ENCODE results near the gene N4BP2L1. TPM values are rescaled to one million over a fixed set of nuclear protein-coding genes. Genes with fewer than 3 reads are reported as not detected.

N4BP2L1 gene
- 10 to 100 TPM; 17.2 to 31.5 (median 21.7) TPM for total RNA-seq

- peak; percentile 85 to 94 (median 88) for DNase-seq
- TF ChIP-seq CTCF (IDR thresholded peaks at IDR 0.05) (no peak), POLR2A (IDR thresholded peaks at IDR 0.05) (peak; percentile 60 to 80)
- H3K4me1 ChIP-seq, result peaks cover 0 to 10% (median 6%) of the 10 kb centered on the region in 4 donors
- H3K27me3 ChIP-seq, result no peaks in the 10 kb centered on the region
- no peaks in the 10 kb centered on the region for H3K9me3 ChIP-seq
- peak within 1 kb of the TSS; percentile 90 to 95 (median 93) for H3K27ac ChIP-seq
- H3K4me3 ChIP-seq, result peak within 1 kb of the TSS; percentile 72 to 98 (median 83)
- H3K36me3 ChIP-seq, result no peaks in the 10 kb centered on the region
Measured at GRCh38 chr13:32427852-32428580, at the start of gene N4BP2L1. N4BP2L1 (minus strand) TSS chr13:32428130; CDS start chr13:32428082, 48 bp downstream.

GRCh38 chr13:32476892-32477291, 49.0 kb upstream of the N4BP2L1 start:
- H3K9me3 ChIP-seq, result no peaks in the 10 kb centered on the region
- H3K4me1 ChIP-seq, result no peaks in the 10 kb centered on the region
- TF ChIP-seq POLR2A (IDR thresholded peaks at IDR 0.05) (no peak), CTCF (IDR thresholded peaks at IDR 0.05) (no peak)
- H3K27me3 ChIP-seq, result no peaks in the 10 kb centered on the region
- H3K36me3 ChIP-seq, result no peaks in the 10 kb centered on the region
- no peak for DNase-seq
- H3K4me3 ChIP-seq, result no peak overlapping the region
- no peak overlapping the region for H3K27ac ChIP-seq

GRCh38 chr13:32476021-32476731, 48.2 kb upstream of the N4BP2L1 start:
- Histone ChIP-seq H3K36me3 (no peaks in the 10 kb centered on the region), H3K27ac (no peak overlapping the region), H3K4me1 (no peaks in the 10 kb centered on the region), H3K4me3 (no peak overlapping the region), H3K9me3 (no peaks in the 10 kb centered on the region), H3K27me3 (no peaks in the 10 kb centered on the region)
- TF ChIP-seq POLR2A (IDR thresholded peaks at IDR 0.05) (no peak), CTCF (IDR thresholded peaks at IDR 0.05) (no peak)
- DNase-seq, result no peak

GRCh38 chr13:32474999-32475792, 47.3 kb upstream of the N4BP2L1 start:
- Histone ChIP-seq H3K4me3 (no peak overlapping the region), H3K27me3 (no peaks in the 10 kb centered on the region), H3K27ac (no peak overlapping the region), H3K36me3 (no peaks in the 10 kb centered on the region), H3K9me3 (no peaks in the 10 kb centered on the region), H3K4me1 (no peaks in the 10 kb centered on the region)
- DNase-seq, result no peak
- TF ChIP-seq POLR2A (IDR thresholded peaks at IDR 0.05) (no peak), CTCF (IDR thresholded peaks at IDR 0.05) (no peak)

GRCh38 chr13:32473650-32474049, 45.7 kb upstream of the N4BP2L1 start:
- H3K36me3 ChIP-seq, result no peaks in the 10 kb centered on the region
- no peak overlapping the region for H3K4me3 ChIP-seq
- H3K4me1 ChIP-seq, result no peaks in the 10 kb centered on the region
- H3K9me3 ChIP-seq, result no peaks in the 10 kb centered on the region
- no peaks in the 10 kb centered on the region for H3K27me3 ChIP-seq
- no peak overlapping the region for H3K27ac ChIP-seq
- DNase-seq, result no peak
- TF ChIP-seq POLR2A (IDR thresholded peaks at IDR 0.05) (no peak), CTCF (IDR thresholded peaks at IDR 0.05) (no peak)
